ENCODE results near the gene RGMA.
A peak's percentile ranks its signal among the peaks of the same experiment; 100 is the strongest.
"Not testable (repeated sequence)": the region's sequence is repeated elsewhere in the genome, so short reads cannot be mapped to it uniquely, and the experiment has no call there.

RGMA gene

DNA sequence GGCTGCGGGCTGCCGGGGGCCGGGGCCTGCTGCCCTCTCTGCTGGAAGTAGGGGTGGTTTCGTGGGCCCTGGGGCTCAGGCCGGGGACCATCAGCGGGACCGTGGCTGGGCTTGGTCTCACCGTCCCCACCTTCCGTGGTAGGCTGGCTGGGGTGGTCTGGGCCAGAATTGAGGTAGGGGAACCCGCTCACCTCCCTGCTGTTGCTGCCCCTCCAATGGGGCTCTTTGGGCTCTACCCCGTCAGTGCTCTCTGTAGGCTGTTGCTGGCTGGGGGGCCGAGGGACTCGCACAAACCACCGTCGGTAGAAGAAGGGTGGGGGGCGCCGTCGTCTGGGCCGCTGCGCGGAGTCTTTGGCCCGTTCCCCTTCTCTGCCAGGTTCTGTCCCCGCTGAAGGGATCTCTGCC lies 23.4 kb downstream of the RGMA start:
- DNase-seq: no peak

DNA sequence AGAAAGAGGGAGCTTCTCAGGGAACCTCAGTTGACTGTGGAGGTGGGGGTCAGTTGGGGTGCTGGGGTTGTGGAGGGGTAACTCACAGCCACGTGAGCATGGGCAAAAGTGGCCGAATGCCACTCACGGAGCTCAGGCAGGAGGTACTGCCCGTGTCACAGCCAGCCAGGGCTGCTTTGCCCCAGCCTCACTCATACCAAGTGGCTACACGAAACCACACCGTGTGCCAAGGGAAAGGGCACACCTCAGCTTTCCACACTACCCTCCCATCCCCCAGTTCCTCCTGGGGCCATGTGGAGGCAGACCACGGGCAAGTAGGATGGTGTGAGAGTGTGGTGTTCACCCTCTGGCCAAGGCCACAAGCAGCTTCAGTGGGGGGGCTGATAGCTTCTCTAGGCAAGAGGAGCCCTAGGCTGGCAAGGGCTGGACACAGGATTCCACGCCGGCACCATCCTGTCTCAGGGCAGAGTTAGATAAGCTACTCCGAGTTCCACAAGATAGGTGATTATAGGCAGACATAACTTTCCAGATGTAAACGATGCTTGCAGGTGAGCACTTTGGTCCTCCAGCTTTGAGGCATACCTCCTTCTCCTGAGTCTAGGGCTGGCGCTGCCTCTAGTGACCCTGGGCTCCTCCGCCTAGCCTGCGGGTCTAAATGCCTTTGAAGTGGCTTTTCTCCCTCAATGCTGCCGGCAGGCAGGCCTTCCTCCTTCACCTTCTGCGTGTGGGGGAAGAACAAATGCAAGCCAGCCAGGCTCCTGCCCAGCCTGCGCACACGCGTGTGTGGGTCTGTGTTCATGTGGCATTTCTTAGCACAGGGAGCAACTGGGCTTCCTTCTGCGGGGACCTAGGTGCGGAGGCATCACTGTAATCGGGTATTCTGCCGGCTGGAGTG lies 25.0 kb downstream of the RGMA start:
- DNase-seq: no peak

- DNase-seq: no peak
Measured at GRCh38 chr15:93063262-93063671, 25.7 kb downstream of the RGMA start.

GRCh38 chr15:93062628-93063261 lies 26.3 kb downstream of the RGMA start:
- DNase-seq: not testable (repeated sequence)

GRCh38 chr15:93060336-93061248 lies 28.4 kb downstream of the RGMA start:
- DNase-seq: no peak

- no peak for DNase-seq
Measured at GRCh38 chr15:93059442-93059841, 29.6 kb downstream of the RGMA start.

GRCh38 chr15:93058904-93059427 lies 30.0 kb downstream of the RGMA start:
- DNase-seq: no peak

DNA sequence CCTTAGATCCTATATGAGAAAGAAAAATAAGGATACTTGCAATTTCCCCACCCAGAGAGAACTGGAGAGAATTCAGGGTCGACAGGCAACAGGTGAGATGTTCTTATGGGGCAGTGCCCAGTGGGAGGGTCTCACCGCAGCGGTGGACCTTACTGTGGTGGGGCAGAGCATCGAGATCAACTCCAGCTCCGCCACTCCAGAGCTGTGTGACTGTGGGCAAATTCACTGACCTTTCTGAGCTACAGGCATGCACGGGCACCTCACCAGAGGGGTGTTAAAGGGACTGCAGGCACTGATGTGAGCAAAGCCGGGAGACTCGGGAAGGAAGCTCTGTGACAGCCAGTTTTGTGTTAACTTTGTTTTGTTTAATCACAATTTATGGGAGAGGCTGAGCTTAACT lies 30.9 kb downstream of the RGMA start:
- no peak for DNase-seq

DNA sequence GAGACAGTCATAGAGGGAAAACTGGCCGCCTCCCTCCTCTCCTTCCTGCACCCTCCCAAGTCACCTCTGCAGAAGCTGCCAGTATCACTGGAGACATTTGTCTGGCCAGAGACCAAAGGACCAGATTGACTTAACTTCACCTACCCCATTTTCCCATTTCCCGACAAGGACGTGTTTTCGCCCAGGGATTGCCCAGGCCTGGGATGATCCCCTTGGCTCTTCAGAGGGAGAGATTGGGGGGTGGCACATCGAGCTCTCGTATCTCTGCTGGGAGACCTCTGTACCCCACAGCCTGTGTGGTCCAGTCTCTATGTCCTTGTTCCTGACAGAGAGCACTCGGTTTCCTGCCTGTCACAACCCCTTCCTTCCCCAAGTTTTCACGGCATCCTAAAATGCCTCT lies 31.4 kb downstream of the RGMA start:
- DNase-seq: no peak

- no peak for DNase-seq
Measured at GRCh38 chr15:93056836-93057235, 32.2 kb downstream of the RGMA start.

DNA sequence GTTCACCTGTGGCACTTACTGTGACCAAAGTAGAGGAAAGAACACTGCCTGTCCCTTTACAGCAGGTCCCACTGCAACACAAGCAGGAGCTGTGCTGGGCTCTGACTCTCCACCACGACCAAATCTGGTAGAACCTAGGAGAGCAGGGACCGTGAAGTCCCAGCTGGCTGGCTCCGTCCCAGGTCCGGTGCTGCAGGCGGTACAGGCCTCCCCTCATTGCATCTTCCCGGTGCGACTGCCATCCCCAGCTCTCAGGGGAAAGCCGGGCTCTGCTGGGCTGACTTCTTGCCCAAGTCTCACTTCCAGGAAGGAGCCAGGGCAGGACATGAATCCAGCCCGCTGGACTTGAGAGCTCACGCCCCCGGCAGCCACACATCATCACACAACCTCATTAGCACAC lies 33.8 kb downstream of the RGMA start:
- no peak for DNase-seq

- no peak for DNase-seq
Measured at GRCh38 chr15:93052090-93052879, 36.7 kb downstream of the RGMA start.

DNA sequence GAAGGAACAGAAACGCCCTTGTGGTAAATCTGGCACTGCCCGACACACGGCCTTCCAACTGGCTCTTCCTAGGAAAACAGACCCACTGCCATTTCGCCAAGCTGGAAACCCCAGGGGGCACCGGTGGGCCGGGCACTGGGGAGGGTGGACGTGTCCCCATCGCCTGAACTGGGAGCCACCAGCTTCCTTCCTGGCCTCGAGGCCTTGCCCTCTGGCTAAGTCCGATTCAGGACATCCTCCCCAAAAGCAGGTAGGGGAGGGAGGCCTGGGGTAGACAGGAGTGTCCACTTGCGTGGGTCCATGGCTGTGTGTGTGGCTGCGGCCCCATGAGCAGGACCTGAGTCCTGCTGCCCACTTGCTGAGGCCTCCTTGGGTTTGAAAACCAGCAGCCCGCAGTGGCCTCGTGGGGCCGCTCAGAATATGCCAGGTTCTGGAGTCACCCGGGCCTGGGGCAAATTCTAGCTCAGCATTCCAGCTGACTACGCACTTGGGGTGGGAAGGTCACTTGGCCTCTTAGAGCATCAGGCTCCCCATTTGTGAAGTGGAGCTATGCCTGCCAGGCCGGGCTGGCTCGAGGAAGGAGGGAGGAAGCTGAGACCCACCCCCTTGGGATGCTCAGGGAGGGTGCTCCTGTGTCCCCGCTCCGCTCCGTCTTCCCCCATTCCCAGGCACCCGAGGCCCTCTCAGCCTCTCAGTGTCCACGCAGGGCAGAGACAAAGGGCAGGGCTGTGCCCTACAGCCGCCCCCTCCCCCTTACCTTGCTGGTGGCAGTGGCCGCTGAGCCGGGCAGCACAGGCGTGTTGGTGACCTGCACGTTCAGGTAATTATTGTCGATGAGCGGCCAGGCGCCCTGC lies 37.5 kb downstream of the RGMA start:
- no peak for DNase-seq

DNA sequence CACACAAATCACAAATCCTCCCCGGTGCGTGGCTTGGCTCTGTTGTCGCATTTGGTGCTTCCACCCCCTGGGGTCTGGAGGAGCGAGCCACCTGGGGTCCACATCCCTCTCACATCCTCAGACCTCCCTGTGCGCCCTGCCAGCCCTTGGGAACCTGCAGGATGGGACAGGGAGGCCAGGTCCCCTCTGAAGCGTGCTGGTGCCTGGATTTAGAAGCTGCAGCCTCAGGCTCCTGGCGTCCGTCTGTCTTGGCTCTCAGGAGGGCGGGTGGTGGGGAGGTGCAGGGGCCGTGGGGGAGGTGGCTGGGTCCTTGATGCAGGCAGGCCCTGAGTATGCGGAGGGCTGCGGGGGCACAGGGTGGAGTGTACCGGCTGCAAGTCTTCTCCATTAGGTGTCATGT lies 38.4 kb downstream of the RGMA start:
- DNase-seq: no peak

DNA sequence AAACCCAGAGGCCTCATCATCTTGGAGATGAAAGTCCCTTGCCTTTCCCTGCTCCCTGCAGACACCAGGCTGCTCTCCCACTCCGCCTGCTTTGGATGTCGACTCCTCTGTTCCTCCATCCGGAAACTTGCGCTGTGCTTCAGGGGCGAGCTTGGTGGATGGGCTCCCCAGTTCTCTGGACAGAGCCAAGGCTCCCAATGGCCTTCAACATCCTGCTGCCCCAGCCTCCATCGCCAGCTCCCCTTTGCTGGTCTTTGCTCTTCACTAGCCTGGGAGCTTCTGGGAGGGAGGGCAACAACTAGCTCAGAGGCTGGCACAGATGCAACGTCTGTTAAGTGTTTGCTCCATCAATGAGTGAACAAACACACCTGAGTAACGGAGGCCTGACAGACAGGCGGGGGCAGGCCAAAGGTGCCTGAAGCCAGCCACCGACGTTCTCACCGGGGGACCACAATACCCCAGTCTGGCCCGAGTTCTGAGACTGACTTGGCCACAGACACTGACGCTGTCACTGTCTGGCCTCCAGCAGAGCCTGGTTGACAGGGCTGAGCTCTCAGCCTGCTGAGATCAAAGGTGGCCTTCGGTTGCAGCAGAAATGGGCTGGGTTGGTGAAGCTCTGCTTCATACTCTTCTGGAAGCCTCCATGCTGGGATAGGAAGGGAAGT lies 39.0 kb downstream of the RGMA start:
- no peak for DNase-seq

- DNase-seq: no peak
Measured at GRCh38 chr15:93049233-93049632, 39.8 kb downstream of the RGMA start.

DNA sequence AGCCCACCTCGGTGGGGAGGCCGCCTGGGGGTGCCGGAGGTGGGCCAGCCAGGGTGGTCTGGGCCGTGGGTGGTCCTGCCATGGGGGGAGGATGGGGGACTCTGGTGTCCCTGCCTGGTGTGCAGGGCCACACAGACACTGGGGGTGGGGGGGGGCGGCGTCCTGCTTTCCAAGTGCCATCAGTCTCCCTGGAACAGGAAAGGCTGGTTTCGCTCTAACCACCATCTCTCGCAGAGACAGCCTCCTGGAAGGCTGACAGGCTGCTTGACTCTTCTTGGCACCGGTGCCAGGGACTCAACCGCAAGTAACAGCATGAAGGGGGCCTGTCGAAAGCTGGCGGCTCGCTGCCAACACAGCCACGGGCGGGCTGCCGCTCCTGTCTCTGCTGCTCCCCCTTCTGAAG lies 40.3 kb downstream of the RGMA start:
- DNase-seq: peak; percentile 36

DNA sequence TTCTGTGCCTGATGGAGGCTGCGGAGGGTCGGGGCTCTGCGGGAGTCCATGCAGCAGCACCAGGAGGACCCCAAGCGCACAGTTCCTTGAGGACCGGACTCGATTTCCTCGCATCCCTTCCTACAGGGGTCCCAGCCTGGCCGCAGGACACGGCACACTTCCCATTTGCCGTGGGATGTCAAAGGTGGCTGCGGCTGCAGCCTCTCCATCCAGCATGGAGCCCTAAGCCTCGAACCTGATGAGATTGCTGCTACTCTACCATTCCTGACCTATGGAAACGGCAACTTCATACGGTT lies 40.6 kb downstream of the RGMA start:
- no peak for DNase-seq

- no peak for DNase-seq
Measured at GRCh38 chr15:93047621-93048425, 41.2 kb downstream of the RGMA start.

DNA sequence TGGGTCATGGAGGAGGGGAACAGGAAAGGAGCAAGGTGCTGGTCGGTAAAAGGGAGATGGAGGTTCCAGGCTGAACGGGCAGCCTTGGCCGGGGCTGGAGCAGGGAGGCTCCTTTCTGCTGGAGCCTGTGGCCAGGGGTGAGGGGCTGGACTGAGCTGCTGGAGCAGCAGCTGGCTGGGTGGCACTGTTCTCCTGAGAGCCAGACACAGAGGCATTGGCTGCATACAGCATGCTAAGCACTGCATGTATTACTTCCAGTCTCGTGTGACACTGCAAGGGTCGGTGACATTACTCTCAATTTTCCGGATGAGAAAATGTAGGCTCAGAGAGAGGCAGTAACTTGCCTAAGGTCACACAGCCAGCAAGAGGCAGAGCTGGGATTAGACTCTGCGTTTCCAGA lies 42.3 kb downstream of the RGMA start:
- DNase-seq: no peak
